NCI-H2227 (cell line): ENCODE results near the gene DKKL1.
A peak's percentile ranks its signal among the peaks of the same experiment; 100 is the strongest.
"Not testable (repeated sequence)": the region's sequence is repeated elsewhere in the genome, so short reads cannot be mapped to it uniquely, and the experiment has no call there.

Experiments used
- DNase-seq: peaks from one replicate; lab custom pipeline; 2025; ENCODE audit not compliant: unreplicated experiment; lab: John Stamatoyannopoulos, UW

Gene DKKL1

DNA sequence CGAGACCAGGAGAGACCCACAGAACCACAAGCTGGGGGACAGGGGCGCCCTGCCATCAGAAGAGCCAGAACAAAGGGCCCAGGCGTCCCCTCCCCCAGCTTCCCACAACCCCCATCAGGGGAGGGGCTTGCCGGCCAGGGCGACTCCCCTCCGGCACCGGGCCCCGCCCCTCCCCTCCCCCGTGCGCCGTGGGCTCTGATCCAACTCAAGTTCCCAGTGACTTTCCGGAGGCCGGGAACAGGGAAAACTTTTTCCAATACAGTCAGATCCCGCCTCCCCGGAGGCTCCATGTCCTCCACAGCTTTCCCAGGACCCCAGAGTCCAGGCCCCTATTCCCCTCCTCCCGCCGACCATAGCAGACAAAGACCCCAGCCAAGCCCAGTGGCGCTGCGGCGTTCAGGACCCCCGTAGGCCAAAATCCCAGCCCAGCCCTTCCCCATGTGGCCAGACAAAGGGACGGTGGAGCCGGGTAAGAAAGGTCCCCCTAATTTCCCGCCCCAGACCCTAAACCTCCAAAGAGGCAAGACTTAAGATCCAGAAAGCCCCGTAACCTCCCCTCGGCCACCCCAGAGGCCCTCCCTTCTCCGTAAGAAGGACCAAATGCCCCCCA is 2.1 kb upstream of the DKKL1 start:
- DNase-seq = peak; percentile 24

DNA sequence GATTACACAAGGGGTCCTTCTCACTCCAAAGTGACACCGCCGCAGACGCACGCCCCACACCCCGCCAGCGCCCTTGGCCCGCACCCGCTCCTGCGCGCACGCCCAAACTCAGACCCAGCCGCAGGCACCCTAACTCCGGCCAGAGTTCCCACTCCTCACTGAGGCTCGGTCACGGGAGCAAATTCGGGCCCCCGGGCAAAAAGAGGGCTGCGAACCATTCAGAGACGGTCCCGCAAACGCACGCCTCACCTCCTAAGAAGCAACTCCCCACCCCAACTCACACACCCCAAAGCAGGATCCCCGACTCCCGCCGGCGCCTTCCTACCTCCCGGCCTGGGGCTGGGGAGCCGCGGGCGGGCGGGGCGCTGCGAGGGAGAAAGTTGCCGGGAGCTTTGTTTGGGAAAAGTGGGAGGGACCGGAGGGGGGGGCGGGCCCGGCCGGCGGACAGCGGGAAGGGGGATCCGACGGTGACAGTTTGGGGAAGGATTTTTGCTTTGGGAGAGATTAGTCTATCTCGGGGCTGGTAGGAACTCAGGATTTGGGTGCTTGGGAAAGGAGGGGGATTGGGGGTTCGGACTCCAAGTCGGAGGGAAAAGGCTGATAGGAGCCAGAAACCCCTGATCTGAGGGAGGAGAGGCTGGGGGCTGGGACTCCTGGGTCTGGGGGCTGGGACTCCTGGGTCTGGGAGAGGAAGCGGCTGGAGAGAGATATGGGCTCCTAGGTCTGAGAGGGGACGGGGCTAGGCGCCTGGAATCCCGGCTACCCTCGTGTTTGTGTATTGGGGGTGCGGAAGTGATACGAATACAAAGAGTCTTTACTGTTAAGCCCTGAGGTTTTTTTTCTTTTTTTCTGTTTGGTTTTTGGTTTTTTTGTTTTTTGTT is 1.4 kb upstream of the DKKL1 start, which contains the start of gene TEAD2:
Gene TEAD2, minus strand, starts transcription at position 369 of the 881 bp plus-strand sequence. CDS start 2,341 bp downstream, outside the sequence.
- DNase-seq = peak; percentile 17

DNA sequence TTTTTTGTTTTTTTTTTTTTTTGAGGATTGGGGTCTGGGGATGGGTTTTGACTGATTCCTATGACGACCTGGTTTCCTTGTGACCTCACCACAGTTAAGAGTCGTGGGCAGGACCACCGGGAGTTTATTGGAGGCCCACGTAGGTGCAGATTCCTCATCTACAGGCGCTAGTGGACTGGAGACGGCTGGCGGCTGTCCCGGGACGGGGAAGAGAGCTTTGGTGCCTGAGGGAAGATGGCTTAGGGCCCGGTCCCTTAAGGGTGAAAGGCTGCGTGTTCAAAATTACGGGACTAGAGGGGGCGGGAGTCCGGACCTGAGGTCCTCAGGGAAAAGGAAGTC is 779 bp upstream of the DKKL1 start:
- DNase-seq = no peak

DNA sequence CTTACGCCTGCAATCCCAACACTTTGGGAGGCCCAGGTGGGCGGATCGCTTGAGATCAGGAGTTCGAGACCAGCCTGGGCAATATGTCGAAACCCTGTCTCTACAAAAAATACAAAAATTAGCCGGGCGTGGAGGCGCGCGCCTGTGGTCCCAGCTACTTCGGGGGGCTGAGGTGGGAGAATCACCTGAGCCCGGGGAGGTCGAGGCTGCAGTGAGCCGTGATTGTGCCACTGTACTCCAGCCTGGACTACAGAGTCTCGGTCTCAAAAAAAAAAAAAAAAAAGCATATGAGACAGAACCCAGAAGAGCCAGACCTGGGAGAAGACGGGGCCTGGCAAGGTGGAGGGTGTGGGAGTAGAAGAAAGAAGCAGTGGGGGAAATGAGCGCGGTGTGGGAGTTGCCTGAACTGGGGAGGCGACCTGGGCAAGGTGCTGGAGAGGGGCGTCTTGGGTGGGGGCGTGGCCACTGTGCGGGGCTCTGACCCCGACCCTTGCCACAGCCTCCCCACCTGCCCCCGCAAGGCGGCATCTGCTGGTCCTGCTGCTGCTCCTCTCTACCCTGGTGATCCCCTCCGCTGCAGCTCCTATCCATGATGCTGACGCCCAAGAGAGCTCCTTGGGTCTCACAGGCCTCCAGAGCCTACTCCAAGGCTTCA is 533 bp downstream of the DKKL1 start:
- DNase-seq = no peak

DNA sequence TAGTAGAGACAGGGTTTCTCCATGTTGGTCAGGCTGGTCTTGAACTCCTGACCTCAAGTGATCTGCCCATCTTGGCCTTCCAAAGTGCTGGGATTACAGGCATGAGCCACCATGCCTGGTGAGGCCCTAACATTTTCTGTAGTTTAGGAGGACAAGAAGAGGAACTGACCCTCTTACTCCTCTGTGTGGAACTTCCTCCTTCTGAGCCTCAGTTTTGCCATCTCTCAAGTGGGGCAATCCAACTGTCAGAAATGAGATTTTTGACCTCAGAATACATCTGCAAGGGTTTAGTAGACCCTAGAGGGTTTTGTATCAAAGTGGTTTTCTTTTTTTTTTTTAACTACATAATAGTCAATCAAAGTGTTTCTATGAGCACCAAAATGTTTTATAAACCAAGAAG is 2.4 kb downstream of the DKKL1 start:
- DNase-seq = no peak

DNA sequence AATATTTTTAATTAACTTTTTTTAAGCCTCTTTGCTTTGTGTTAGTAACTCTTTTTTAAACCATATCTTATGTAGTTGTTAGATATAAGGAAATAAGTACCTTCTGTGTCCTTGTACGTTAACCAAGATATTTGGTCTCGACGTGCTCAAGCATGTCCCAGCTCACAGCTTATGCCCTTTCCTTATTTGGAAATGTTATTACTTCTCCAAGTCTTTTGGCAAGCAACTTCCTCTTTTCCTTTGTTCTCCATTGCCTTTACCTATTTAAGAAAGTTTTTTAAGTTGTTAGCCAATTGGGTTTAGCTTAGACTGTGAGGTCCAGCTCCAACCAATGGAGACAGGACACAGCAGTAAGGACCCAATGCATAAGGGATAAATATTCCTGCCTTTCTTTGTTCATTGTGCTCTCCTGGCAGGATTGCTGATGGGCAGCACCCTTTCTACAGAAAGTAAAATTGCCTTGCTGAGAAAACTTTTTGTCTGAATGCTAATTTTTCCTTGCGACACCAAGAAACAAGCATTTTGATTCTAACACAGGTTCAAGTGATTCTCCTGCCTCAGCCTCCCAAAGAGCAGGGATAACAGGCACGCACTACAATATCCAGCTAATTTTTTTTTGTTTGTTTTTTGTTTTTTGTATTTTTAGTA is 5.2 kb downstream of the DKKL1 start:
- no peak for DNase-seq

DNA sequence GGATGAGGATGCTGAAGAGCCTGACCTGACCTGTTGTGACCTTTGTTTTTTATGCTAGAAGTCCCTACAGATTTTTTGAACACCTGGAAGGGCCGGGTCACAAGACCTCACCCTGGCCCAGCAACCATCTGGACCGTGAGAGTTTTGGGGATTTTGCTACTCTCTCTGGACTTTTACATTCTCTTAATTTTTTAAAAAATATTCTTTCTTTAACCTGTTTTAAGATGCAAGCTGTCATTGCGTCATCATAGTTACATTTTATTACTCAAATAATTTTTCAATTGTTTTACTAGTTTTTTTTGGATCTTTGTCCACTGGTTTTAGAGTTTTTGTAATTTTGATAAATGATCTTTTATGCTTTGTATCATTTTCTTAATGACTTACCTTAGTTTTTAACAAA is 7.5 kb downstream of the DKKL1 start:
- no peak for DNase-seq

DNA sequence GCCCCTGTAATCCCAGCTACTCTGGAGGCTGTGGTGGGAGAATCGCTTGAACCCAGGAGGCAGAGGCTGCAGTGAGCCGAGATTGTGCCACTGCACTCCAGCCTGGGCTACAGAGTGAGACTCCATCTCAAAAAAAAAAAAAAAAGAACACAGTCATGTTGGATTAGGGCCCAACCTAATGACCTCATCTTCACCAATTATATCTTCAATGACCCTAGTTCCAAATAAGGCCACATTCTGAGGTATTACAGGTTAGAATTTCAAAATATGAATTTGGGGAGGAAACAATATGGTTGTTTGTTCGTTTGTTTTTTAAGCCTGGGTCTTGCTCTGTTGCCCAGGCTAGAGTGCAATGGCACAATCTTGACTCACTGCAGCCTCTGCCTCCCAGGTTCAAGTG is 9.5 kb downstream of the DKKL1 start:
- DNase-seq = not testable (repeated sequence)

DNA sequence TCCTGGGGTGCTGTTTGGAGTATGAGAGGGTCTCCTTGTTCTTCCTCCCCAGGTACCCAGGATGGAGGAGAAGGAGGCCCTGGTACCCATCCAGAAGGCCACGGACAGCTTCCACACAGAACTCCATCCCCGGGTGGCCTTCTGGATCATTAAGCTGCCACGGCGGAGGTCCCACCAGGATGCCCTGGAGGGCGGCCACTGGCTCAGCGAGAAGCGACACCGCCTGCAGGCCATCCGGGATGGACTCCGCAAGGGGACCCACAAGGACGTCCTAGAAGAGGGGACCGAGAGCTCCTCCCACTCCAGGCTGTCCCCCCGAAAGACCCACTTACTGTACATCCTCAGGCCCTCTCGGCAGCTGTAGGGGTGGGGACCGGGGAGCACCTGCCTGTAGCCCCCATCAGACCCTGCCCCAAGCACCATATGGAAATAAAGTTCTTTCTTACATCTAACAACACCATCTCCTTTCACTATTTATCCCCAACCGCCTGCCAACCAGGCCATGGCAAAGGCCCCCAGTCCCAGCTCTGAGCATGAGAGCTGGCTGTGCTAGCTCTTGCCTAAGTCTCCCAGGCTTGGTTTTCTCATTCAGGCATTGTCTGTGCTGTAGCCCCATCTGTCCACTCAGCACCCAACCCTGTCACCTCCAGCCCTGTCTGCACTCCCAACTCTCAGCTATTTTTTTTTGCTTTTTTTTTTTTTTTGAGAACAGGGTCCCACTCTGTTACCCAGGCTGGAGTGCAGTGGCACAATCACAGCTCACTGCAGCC is 11.2 kb downstream of the DKKL1 start:
- DNase-seq = no peak

DNA sequence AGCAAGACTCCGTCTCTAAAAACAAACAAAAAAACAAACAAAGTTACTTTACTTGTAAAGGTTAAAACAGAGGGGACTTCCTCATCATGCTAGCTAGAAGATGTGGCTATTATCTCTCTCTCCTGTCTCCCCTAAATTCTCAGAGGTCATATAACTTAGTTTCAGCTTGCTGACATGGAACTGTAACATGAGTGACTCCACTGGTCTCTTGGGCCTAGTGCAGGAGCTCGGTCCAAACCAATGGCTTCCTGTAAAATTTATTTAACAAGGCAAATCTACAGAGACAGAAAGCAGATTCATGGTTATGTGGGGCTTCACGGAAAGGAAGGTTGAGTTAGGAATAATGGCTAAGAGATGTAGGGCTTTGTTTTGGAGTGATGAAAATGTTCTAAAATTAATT is 14.8 kb downstream of the DKKL1 start:
- no peak for DNase-seq

DNA sequence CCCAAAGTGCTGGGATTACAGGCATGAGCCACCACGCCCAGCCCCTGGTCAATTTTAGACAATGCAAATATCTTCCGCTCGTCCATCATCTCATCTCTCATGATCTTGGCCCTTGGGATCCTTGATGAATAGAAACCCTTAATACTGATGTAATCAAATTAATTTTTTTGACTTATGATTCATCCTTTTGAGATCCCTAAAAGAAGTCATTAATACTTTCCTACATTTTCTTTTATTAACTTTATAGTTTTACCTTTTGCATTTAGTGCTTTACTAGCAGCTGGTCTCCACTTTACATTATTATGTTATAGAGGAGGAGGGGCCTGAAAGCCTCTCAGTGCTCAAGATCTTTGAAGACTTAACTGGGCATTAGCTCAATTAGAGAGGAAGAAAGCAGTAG is 16.7 kb downstream of the DKKL1 start:
- DNase-seq = no peak

DNA sequence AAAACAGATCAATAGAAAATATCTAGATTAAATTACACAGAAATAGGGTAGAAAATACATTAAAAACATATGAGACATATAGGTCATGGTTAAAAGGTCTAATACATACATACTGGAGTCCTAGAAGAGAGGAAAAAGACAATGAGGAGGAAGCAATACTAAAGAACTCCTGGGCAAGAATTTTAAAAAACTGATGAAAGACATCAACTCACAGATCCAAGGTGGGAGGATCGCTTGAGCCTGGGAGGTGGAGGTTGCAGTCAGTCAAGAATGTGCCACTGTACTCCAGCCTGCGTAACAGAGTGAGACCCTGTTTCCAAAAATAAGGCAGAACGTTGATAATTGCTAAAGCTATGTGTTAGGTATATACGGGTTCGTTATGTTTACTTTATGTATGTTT is 19.0 kb downstream of the DKKL1 start:
- no peak for DNase-seq

DNA sequence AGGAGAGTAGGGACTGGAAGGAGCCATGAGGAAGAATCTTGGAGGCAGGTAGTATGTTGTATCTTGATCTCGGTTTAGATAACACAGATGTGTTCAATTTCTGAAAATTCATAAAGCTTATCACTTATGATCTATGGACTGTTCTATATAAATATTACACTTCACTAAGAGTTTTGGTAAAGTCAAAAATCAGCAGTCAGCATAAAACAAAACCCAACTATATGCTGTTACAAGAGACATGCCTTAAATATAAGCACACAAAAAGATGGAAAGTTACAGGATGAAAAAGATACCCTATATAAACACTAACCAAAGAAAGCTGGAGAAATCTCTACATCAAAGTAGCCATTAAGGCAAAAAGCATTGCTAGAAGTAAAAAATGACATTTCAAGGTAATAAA is 19.9 kb downstream of the DKKL1 start:
- no peak for DNase-seq

DNA sequence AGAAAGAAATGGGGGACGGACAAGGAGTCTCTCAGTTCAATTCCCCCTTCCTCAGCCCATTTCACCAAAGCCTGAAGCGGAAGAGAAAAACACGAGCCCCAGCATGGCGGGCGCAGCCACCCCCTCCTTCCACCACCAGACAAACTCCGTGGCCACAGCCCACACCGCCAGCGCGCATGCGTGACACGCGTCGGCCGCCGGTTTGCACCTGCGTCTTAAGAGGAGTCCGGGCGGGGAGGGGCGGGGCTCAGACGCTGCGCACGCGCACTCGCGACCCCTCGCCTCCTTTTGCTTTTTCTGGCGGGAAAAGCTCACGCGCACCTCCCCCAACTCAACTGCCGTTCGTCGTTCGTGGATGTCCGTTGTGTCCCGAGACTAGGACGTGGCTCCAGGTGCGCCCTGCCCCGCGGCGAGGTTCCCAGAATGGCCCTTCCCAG is 24.3 kb downstream of the DKKL1 start, which contains the start of gene KASH5:
Gene KASH5, plus strand, starts transcription at position 314 of the 437 bp plus-strand sequence. CDS start 2,635 bp downstream, outside the sequence.
- DNase-seq = no peak

DNA sequence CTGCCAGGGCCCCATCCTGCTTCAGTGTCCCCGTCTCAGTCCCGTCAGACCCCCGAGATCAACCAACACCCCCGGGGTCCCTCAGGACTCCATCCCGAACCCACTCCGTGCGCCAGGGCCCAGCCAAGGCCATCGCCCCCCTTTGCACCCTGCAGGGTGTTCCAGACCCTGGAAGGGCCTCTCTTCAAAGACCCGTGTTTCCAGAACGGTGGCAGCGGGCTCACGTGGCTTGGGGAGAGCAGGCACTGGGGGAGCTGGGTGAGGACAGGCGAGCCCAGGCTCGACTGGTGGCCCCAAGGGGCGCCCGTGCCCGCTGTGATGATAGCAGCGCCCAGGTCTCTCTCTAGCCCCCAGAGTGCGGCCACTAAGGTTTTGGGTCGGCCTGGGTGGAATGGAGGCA is 25.7 kb downstream of the DKKL1 start:
- no peak for DNase-seq

DNA sequence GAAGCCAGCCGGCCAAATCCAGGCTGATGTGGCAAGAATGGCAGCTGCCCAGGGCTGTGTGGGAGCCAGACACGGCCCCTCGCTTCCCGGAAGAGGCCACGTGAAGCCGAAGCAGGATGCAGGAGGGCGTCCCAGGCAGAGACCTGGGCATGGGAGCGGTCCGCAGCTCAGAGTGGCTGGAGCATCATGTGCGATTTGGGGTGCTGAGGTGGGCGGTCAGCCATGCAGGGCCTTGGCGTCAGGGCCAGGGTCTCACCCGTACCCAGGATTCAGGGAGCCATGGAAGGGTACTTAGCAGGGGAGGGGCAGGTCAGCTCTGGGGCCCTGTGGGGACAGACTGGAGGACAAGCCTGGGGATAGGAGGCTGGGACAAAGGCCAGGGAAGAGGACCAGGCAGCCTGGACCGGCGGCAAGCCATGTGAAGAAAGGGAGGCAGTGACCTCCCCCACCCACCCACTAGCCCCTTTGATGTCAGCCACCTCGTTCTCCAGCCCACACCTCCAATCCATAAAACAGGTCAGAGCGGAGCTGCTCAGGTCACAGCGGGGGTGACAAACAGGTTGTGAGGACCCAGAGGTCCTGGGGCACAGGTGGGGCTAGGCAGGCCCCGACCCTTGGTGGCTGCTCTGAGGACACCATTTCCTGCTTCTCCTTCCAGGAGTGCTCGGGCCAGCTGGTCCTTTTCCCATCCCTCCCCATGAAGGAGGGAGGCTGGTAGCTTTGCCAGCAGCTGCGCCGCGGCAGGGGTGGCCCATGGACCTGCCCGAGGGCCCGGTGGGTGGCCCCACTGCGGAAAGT is 26.7 kb downstream of the DKKL1 start:
- DNase-seq = no peak

DNA sequence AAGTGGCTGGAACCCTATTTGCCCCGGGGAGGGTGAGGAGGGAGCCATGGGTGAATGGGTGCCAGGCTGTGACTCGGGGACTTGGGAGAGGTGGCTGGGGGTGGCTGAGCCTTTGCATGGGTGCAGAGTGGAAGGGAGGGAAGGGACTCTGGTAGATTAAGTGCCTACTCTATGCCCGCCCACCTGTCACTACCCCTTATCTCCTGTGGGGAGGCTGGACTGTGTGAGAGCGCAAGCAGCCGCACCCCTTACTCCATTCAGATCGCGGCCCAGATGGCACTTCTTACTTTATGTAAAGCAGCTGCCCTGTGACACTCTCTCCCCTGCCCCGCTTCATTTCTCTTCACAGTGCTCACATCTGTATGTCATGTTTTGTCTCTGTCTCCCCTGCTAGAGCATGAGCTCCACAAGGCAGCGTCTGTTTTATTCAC is 27.3 kb downstream of the DKKL1 start:
- DNase-seq = no peak

DNA sequence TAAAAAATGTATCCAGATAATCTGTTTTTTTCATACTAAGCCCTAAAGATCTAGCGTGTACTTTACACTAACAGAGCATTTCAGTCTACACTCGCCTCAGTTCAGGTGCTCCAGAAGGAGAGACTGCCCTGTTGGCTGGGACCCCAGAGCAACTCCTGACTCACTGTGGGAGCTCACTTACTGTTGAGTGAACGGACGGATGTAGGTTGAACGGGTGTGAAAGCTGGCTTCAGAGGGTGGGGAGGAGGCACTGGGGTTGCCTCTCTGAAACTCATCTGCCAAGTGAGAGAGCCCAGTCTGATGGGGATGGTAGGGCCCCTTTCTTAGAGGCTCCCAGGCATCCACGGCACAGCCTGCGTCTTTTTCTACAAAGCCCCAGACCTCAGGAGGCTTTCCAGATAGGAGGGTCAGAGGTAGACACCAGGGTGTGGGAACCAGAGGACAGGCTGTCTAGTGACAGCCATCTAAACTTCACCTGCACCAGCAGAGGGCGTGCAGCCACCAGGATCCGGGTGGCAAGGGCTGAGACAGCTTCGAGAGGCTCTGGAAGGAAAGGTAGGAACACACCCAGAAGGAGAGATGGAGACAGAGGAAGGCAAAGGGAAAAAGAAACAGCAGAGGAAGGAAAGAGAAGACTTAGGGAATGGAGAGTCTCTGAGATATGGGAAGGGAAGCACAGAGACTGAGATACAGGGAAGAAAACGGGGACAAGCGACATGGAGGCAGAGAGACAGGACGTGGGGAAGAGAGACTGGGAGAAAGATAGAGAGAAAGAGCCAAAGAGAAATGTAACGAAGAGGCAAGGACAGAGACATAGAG is 28.1 kb downstream of the DKKL1 start:
- peak; percentile 78 for DNase-seq

DNA sequence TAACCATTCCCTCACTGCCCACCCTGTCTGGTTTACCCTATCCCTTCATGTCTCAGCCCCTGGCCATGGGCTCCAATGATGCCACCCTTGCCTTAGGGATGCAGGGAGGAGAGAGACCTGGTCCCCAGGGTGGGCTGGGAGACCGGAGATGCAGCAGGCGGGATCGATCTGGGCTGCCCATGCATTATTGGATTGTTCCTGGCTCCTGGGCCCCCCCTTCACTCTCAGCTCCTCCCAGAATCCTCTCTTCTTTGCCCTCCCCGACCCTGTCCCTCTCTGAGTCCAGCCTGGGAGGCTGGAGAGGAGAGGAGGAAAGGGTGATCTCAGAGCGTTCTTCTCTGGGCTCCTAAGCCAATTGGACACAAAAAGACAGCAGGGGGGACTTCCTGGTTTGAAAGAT is 30.2 kb downstream of the DKKL1 start:
- DNase-seq = no peak
